Measurements from ENCODE around the gene JOSD1. TPM values are rescaled to one million over a fixed set of nuclear protein-coding genes. Genes with fewer than 3 reads are reported as not detected.

Gene JOSD1
- polyA plus RNA-seq (ENCODE audit: insufficient read length): 37.2 TPM

DNA sequence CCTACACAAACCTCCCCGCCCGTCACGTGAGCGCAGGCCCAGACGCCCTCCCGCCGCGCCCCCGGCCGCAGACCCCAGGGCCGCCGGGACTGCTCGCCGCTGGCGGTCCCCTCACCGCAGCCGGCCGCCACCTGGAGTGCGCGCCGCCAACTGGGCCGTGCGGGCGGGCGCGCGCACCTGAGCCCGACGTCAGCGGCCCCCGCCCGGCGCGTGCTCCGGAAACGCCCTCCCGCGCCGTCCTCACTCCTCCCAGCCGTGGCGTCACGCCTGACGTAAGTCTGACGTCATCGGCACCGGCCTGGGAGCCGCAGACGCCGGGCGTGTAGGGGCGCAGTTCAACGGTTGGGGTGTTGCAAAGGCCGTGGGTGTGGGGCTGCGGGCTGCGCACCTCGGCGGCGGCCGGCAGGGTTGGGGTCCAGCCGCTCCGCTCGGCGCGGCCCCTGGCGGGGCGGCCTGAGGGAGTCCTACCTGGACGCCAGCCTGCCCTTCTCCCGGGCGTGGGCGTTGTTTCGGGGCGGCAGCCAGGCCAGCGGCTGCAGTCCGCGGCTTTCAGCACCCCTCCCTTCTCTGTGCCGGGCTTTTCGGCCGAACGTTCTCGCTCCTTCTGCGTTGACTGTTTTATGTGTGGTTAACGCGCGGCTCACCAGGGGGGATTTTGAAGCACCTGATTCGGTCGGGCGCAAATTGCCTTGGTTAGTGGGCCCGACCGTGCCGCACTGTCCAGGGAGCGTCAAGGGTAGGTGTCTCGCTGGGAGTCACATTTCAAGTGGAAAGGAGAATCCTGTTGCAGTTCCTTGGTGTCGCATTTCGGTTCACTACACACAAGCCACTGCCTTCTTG is at the start of gene JOSD1:
JOSD1 (minus strand) TSS at position 155 of the 840 bp plus-strand sequence. CDS start 956 bp downstream, outside the sequence.
- DNase-seq: peak; percentile 95

DNA sequence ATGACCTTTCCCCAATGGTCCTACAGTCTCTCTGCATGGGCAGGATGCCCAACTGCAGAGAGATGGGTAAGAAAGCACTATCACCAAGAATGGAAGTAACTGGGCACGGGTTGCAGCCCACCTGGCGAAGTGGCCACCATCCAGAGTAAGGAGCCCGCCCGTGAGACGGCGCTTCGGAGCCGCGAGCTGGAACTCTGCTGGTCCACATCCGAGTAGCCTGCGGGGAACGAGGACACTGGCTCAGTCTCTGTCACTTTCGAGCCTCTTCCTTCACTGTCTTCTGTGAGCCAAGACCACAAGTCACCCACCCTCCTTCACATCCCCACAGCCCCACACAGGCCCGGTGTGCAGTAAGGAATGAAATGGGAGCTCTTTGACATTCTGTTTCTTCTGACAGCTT is 49.4 kb upstream of the JOSD1 start:
- DNase-seq: no peak

DNA sequence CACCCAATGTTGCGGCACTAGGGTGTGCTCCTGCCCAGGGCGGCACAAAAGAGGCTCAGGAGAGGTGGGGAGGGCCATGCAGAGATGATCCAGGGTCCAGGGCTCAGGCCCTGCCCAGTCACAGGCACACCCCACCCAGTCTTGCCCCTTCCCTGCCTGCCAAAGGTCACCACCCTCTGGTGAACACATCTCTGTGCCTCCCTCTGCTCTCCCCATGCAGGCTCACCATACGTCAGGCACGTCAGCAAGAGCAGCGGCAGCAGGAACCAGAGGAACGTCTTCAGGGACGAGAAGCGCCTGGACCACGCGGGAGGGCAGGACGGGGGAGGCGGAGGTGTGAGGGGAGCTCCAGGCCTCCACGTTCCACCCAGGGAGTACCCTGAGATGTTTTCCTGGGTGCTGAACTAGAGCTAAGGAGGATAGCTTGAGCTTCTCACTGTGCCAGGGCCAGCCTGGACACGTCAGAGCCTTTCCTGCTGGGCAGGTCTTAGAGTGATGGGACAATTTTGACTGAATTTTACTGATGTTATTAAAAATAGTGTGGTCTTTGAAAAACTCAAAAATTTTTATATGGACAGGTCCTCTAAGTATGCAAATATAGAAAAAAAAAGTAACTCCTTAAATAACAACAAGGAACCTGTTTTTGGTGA is 47.9 kb upstream of the JOSD1 start:
- no peak for DNase-seq

DNA sequence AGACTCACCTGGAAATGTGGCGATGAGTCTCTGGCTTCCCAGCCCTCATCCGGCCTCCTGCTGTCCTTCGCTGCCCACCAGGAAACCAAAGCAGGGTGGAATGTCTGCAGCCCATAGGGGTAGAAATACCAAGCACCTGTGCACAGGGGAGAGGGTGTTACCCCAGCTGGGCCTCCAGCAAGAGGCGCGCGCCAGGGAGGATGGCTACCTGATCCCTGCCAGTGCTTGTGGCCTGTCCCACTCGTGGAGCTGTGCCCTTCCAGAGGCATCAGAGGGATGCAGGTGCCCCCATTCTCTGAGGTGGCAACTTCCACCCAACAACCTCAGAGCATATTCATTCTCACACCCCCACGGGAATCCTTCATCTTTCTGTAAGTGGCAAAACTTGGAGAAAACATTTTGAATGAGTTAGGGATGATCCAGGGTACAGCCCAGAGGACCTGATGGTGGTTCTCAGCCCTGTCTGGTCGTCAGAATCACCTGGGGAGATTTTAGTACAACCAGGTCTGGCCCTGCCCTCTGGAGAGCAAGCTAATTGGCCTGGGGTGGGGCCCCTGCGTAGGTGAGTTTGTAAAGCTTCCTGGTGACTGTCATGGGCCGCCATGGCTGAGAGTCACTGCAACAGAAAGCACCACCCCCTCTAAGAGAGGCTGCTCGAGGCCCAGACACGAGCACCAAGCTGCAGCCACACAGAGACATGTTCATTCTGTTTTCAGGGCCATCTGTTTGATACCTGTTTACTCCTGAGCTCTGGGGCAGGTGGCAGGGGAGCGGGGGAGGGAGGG is 45.1 kb upstream of the JOSD1 start:
- no peak for DNase-seq

DNA sequence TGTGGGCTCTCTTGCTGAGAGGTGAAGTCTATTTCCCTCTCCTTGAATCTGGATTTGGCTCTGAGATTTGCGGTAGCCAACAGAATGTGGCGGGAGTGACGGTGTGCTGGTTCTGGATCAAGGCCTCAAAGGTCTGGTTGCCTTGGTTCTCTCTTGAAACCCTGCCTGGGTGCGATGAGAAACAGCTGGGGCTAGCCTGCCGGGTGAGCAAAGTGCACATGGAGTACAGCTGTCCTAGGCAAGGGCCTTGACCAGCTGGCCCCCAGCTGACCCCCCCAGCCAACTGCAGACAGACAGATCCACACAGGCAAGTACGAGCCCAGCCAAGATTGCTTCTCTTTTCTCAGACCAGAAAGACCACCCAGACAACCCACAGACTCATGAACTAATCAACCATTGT is 44.2 kb upstream of the JOSD1 start:
- no peak for DNase-seq

DNA sequence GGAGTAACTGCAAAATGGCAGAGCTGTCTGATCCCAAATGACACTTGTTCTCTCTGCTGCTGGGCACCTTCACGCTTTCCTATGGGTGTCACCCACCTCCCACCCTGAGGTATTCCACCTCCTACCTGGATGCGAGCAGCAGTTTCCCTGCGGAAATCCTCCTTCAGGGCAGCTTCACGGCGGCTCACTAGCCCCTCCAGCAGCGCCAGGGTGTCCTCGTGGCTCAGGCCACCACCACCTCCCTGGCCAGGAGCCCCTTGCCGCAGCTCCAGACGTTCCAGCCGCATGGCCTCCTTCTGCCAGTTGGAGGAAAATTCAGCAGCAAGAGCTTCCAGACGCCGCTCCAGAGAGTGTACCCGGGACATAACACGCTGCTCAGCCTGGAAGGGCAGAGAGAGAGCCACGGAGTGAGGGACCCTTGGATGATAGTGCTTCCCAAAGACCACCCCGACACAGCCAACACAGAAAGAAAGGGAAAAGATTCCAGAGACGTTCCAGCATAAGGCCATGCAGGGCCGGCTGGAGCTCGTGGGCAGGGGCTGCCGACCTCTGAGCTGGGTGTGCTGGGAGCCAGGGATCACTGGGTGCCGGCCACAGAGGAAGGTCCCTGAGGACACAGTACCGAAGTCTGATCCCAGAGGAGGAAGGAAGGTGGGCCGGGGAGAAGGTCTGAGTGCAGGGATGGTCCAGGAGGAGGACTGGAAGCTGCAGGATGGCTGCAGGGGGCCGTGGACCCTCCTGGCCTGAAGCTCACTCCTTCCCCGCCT is 41.6 kb upstream of the JOSD1 start:
- no peak for DNase-seq

DNA sequence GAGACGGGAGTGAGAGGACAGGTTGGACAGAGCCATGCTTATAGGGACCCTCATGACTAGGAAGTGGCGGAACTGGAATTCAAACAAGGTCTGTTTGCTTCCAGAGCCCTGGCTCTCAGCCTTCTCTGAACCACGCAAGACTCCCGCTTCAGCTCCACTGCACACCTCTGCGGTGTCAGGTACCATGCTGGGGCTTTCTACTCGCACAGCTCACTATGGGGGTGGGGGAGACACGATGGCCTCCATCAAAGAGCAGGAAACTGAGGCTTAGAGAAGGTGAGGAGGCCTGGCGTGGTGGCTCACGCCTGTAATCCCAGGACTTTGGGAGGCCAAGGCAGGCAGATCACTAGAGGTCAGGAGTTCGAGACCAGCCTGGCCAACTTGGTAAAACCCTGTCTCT is 40.8 kb upstream of the JOSD1 start:
- DNase-seq: no peak

DNA sequence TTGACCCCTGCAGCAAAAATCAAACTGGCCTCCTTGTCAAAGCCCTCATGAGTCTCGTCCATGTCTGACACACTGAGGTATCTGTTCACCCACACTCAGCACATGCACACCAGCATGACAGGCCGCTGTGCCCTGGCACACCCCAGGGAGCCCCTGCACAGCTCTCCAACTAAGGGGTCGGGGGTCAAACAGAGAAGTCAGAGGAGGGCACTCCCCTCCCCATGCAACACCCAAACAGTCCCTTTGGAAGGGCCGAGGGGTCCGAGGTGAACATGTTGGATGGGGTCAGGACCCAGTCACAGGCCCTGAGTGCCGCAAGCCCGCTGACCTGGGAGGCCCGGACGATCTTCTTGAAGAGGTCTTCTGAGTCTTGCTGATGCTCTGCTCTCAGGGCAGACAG is 40.4 kb upstream of the JOSD1 start:
- DNase-seq: no peak

DNA sequence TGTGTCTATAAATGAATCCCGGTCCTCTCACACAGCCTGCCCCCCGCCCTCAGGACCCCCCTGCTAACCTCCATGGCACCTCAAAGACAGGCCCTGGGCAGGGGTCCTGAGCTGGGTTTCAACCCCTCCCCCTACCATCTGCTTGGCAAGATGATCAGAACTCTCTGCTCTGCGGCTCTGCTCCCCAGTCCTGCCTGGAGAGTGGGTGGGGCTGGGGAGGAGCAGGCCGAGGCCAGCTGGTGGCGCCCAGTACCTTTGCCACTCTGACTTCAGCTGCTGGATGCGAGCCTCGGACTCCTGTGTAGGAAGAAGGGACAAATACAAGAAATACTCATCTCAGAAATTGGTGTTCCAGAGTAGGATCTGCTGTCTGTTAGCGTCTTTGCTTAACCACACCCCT is 40.0 kb upstream of the JOSD1 start:
- no peak for DNase-seq

DNA sequence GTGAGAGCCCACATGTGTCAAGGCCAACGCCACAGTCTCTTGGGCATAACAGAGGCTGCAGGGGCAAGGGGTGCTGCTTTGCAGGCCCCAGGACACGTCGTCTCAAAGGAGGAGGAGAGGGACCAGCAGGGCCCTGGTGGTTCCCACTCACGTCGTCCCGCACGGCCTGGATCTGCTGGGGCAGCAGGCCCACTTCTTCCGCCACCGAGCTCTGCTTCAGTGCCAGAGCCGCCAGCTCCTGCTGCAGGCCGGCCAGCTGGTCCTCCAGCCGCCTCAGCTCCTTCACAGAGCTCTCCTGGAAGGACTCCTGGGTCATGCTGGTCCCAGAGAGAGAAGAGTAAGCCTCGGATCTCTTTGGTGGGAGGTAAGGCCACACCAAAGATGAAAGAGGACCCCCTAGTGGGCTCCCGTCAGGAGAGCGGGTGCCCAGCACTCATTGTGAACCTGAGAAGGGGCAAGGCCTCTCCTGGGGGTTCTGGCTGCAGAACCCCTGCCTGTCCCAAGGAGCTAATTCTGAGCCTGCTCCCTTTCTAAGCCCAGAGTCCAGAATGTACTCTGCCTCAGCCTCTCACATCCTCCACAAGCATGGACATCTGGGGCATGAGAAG is 39.5 kb upstream of the JOSD1 start:
- DNase-seq: no peak

DNA sequence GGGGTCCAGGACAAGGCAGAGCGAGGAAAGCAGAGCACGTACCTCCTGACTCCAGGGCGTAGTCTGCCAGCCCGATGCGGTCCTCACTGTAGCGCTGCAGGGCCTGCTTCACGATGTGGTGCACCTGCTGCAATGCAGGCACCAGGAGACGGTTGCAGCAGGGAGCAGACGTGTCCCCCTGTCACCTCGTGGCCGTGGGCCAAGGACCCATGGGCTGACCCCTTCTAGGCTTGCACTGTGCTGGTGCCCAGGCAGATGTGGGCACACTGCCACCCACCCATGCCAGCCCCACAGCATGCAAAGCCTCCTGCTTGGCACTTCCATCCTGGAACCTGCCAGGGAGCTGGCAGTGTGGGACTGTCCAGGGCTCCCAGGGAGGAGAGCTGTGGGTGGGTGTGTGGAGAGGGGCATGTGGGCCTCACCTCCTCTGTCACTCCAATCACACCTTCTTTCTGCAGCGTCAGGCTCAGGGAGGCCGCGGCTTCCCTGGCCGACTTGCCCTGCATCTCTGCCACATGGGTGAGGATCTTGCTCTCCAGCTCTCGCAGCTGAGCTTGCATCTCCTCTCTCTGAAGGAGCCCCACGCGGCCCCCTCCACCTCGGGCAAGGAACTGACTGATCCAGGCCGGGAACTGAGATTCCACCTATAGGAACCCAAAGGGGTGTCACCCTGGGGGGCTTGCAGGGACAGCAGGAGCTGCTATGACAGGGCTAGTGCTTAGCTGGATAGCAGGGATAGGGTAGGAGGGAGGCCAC is 38.7 kb upstream of the JOSD1 start:
- no peak for DNase-seq

DNA sequence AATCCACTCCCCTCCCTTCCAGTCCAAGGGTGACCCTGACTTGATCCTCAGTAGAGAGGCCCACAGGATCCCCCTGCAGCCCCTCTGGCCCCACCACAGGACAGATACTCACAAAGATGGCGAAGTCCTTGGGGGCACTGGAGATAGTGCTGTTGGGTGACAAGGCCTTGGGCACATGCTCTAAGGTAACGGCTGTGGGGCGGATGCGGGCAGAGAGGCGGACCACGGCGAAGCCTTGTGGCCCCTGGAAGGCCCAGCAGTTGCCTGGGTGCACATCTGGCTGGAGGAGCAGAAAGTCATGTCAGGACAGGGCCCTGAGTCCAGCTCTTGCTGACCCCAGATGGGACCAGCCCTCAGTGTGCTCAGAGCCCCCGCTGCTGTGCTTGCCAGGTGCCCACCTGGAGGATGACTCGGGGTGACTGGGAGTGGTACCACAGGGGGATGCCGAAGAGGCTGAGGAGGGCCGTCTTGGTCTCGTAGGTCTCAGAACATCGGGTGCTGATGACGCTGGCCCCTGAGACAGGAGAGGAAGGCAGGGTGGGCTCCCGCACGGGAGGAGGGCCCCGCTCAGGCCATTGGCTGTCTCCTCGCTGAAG is 37.8 kb upstream of the JOSD1 start:
- no peak for DNase-seq

DNA sequence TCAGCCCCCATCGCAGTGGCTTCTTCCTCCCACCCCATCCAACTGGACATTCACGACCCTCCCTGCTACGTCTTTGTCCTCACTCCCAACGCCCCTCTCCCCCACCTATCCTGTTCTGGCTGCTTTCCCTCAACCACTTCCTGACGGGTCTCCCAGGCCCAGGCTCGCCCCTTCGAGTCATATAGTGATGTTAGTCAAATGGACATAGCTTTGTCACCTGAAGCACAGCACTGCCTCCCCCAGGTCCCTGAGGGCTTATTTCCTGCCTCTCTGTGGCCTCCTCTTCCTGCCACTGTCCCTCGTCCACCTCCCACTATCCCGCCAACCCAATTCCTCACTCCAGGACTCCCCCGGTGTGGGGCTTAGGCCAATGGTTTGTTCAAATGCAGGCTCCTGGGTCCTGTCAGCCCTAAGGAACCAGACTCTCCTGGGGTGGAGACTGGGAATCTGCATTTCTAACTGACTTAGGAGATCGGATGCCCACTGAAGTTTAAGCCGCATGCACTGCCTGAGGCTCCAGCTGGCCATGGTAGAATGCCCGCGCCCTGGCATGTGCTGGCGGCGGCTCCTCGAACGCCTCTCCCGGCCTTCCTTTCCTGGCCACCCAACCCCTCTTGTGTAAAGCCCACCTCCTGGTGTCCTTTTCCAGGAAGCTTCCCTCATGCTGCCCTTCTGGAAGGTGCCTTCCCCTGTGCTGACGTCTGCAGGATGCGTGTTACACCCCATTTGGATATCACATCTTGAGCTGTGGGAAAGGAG is 36.7 kb upstream of the JOSD1 start:
- no peak for DNase-seq

DNA sequence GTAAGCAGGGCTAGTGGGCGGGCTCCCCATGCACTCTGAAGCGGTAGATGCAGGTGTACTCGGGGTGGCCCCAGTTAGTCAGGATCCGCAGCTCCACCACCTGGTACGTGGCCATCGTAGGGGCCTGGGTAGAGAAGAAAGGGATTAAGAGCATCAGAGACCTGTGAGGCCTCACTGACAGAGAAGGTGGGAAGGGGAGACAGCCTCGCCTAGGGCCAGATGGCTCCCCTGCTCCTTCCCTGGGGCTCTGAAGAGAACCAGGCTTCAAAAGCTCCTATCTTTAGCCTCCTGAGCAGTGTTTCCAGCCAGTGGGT is 35.5 kb upstream of the JOSD1 start:
- no peak for DNase-seq

DNA sequence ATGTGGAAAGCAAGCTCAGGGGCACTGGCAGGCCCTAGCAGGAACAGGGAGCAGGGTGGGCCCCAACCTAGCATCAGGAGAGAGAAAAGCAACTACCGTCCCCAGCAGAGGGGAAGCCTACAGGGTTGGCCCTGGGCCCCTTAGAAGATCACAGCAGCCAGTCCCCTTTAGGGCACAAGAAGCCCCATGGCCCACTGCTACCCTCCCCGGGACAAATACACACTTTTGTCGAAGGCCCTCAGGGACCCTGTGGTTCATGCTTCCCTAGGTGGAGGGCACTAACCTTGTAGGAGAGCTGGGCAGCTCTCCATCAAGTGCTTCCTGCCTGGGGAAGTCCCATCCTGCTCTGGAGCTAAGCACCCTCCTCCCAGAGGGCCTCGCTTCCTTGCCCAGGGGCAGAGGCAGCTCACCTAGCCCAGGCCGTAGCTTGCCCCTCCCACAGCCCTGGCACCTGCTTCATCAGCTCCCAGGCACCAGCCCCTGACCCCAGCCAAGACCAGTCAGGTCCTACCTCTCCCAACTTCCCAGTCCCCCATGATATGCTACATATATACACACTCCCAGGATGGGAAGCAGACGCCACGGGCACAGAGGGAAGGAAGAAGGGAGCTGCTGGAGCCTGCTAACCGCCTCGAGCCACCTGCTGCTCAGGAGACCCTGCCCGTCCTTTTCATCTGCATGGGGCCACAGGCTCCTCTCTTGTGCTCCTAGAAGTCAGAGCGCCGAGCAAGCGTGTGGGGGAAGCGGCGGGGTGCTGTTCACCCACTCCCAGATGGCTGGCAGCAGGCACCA is 34.9 kb upstream of the JOSD1 start:
- DNase-seq: no peak

DNA sequence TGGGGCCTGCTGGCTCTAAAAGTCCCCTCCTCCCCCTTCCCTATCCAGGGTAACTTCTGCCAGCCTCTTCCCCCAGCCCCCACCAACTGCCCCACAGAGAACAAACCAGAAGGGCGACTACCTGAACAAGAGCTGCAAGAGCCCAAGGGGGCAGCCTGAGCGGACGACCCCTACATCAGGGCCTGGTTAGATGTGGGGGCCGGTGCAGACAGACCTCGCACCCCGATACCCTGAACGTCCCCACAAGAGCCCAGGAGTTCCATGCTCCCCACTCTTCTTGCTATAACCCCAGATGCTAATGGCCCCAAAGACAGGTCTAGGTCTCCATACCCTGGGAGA is 34.4 kb upstream of the JOSD1 start:
- DNase-seq: no peak

DNA sequence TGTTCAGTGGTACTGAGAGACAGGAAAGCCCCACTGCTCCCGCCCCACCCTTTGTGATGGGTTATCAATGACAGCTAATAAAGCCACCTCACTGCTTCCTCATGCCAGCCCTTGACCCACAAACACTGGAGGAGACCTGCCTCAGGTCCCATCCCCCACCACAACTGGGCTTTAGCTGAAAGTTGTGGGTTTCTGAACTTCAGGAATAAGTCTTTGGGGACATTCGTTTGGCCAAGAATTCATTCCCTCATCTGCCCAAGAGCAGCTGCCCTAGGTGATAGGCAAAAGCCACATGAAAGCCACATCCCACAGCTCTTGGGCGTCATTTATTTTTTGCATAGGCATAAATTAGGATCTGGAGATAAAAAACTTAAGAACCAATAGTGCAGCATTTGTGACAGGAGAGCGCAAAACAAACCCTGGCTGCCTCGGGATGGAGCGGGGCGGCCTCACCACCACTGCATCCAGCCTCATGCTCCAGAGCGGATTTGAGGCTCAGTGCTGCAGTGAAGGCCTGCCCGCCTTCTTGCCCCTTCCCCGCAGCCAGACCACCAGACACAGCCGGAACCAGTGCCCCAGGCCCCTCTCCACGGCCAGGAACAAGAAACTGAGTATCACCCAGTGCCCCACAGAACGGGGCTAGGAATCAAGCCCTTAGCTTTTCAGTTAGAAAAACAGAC is 33.8 kb upstream of the JOSD1 start:
- no peak for DNase-seq

DNA sequence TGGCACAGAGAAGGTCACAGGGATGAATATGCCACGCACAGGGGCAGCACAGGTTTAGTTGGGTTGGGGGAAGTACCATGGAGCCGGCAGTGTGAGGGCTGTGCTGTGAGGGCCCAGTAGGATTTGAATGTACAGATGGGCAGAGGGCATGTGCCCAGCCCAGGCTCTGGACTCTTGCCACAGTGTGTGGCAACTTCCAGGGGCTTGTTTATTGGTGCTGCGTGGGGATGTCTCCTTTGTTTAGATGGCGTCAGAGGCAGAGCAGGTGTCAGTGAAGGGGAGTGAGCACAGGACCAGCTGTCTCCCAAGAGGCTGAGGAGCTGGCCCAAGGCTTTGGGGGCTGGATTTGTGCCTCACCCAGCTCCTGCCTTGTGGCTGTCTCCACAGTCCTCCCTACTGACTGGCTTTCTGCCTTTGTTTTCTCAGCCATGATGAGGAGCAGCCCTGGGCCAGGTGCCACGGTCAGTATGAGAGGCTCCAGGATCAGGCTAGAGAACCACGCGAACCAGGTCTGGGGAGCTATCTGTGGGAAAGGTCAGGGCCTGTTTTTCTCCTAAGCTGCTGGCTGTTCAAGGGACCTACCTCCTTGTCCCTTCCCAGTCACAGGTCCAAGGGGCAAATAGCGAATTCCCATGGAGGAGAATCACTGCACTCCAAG is 33.1 kb upstream of the JOSD1 start:
- DNase-seq: no peak

DNA sequence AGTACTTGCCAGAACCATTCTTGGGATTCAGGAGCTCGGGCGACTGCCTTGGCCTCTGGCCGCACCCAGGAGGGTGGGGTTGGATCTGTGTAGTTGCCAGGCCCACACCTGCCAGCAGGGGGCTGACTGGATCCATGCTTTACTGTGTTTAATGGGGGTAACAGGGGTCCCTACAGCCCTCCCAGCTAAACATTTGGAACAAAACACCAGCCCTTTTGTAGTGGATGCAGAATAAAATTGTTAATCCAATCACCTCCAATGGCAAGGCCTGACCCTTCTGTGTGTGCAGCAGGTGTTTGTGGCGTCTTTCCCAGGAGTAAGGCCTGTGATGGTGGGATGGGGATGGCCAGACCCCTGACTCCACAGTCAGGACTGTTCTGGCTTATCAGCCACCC is 32.6 kb upstream of the JOSD1 start:
- no peak for DNase-seq

All from hindlimb muscle (tissue), 1 donor.